ENCODE measurements around the gene TTC22. TPM values are rescaled to one million over a fixed set of nuclear protein-coding genes. Genes with fewer than 3 reads are reported as not detected.

The TTC22 gene
- total RNA-seq, 1 experiment from 2014 or later, result 0.59 TPM

DNA sequence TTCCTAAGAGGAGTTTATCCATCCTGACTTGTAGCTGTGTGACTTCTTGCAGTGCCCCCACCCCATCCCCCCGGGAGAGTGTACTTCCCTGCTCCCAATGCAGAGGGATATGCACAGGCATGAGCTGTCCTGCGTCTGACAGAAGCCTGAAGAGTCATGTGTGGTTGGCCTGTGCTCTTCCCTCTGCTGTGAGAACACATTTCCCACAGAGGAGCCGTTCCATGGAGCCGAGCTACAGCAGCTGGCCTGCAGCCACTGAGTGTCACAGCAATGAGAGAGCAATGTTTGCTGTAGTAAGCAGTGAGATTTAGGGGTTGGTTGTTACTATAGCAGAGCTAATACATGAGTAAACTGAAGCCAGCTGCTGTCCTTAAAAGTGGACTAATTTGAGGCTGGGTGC is 58.8 kb downstream of the TTC22 start:
- H2BK12ac ChIP-seq (ENCODE audit: insufficient read length, low read depth, low read length), result no peak overlapping the region
- no peaks in the 10 kb centered on the region for H3K27me3 ChIP-seq (ENCODE audit: insufficient read depth, low read length)
- H3K9me3 Mint-ChIP-seq, result peaks cover 0 to 3% of the 10 kb centered on the region in 2 experiments; a peak in 2 of 5 replicates
- no peak overlapping the region for H2AK5ac ChIP-seq (ENCODE audit: insufficient read length, low read length)
- no peak overlapping the region for H3K23ac ChIP-seq (ENCODE audit: insufficient read length, low read depth, low read length)
- no CpG with 5 or more reads among the region's 4 CpGs for WGBS (ENCODE audit: extremely low coverage, insufficient read length, low lambda C conversion rate)
- no peaks in the 10 kb centered on the region for H4K20me1 ChIP-seq (ENCODE audit: control insufficient read depth, insufficient read depth, insufficient read length)
- H3K9ac ChIP-seq (ENCODE audit: extremely low read depth, insufficient read length, low read length), result no peak overlapping the region
- H3K4me1 ChIP-seq (ENCODE audit: insufficient read depth, low read length), result no peaks in the 10 kb centered on the region
- H2AFZ ChIP-seq (ENCODE audit: low read length), result no peak overlapping the region
- no peak overlapping the region for H3T11ph ChIP-seq (ENCODE audit: low read length)
- H3K23me2 ChIP-seq (ENCODE audit: insufficient read length, low read depth, low read length, poor library complexity, severe bottlenecking), result no peaks in the 10 kb centered on the region
- no peaks in the 10 kb centered on the region for H3K79me1 ChIP-seq (ENCODE audit: insufficient read depth, low read depth, low read length, poor library complexity, severe bottlenecking)
- no peak overlapping the region for H2BK120ac ChIP-seq (ENCODE audit: low read depth, low read length, poor library complexity, severe bottlenecking)
- no peak overlapping the region for H2BK5ac ChIP-seq (ENCODE audit: insufficient read length, low read length)
- H3K36me3 Mint-ChIP-seq (ENCODE audit: insufficient read depth in 1 of 3, low read depth in 3 of 3), result peaks cover 19 to 52% (median 40%) of the 10 kb centered on the region in 3 experiments; a peak in 6 of 7 replicates
- H4K8ac ChIP-seq (replicated peaks; ENCODE audit: insufficient read length, low read depth, low read length), result no peak overlapping the region
- DNase-seq, result no peak
- no peak overlapping the region for H3K18ac ChIP-seq (ENCODE audit: insufficient read length, low read depth, low read length)
- H3K14ac ChIP-seq (ENCODE audit: insufficient read depth, low read length), result no peak overlapping the region
- peaks cover 2% of the 10 kb centered on the region; the same call in 1 of the 2 replicates for H3K27me3 Mint-ChIP-seq (ENCODE audit: low read depth)
- TF ChIP-seq, protein P1, sequence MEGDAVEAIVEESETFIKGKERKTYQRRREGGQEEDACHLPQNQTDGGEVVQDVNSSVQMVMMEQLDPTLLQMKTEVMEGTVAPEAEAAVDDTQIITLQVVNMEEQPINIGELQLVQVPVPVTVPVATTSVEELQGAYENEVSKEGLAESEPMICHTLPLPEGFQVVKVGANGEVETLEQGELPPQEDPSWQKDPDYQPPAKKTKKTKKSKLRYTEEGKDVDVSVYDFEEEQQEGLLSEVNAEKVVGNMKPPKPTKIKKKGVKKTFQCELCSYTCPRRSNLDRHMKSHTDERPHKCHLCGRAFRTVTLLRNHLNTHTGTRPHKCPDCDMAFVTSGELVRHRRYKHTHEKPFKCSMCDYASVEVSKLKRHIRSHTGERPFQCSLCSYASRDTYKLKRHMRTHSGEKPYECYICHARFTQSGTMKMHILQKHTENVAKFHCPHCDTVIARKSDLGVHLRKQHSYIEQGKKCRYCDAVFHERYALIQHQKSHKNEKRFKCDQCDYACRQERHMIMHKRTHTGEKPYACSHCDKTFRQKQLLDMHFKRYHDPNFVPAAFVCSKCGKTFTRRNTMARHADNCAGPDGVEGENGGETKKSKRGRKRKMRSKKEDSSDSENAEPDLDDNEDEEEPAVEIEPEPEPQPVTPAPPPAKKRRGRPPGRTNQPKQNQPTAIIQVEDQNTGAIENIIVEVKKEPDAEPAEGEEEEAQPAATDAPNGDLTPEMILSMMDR (conservative IDR thresholded peaks at IDR 0.05), result no peak
- H2BK15ac ChIP-seq (ENCODE audit: low read depth, low read length), result no peak overlapping the region
- H3K4me2 ChIP-seq (ENCODE audit: insufficient read depth, insufficient read length, low read length), result no peak overlapping the region
- H3K9me3 ChIP-seq (ENCODE audit: control insufficient read depth, low read depth, low read length), result no peaks in the 10 kb centered on the region
- H3K4me1 Mint-ChIP-seq, result 0 out of 4 replicates have a peak, but pooled peaks cover 0 to 3% of the 10 kb centered on the region in 2 experiments
- no peak overlapping the region for H3K4me3 Mint-ChIP-seq
- no peak overlapping the region for H4K91ac ChIP-seq (ENCODE audit: insufficient read length, low read depth, low read length)
- no peak overlapping the region for H3K27ac ChIP-seq (ENCODE audit: insufficient read length, low read depth, low read length)
- no peak overlapping the region for H3K27ac Mint-ChIP-seq
- H3K79me2 ChIP-seq (ENCODE audit: insufficient read depth, low read length), result no peaks in the 10 kb centered on the region
- no peak overlapping the region for H2BK20ac ChIP-seq (ENCODE audit: low read depth, low read length, poor library complexity, severe bottlenecking)
- no peak overlapping the region for H3K4ac ChIP-seq (ENCODE audit: low read depth, low read length)
- H3K56ac ChIP-seq (ENCODE audit: insufficient read length, low read depth, low read length), result no peak overlapping the region
- no peak overlapping the region for H4K5ac ChIP-seq (ENCODE audit: insufficient read length, low read depth, low read length)
